Endothelial cell of umbilical vein (primary cell): ENCODE results near the gene SKOR1.

Source experiments
- CTCF ChIP-seq, 2 donors: IDR thresholded peaks; 1 replicate in 1 of 2; 2 replicates in 1 of 2; pipeline ENCODE4 v1.5.1; 2011; ENCODE audit warnings: low read length in 2 of 2, mild to moderate bottlenecking in 2 of 2, moderate library complexity in 2 of 2, control low read depth in 1 of 2, inconsistent platforms in 1 of 2, low read depth in 1 of 2; ENCODE audit not compliant: insufficient read depth in 1 of 2; ENCODE audit errors: extremely low read depth in 1 of 2
- EZH2 ChIP-seq: IDR thresholded peaks from 2 replicates; pipeline ENCODE4 v1.6.1; 2012; ENCODE audit warnings: borderline replicate concordance, low read depth, mild to moderate bottlenecking, moderate library complexity, low read length, inconsistent platforms; ENCODE audit not compliant: severe bottlenecking

DNA sequence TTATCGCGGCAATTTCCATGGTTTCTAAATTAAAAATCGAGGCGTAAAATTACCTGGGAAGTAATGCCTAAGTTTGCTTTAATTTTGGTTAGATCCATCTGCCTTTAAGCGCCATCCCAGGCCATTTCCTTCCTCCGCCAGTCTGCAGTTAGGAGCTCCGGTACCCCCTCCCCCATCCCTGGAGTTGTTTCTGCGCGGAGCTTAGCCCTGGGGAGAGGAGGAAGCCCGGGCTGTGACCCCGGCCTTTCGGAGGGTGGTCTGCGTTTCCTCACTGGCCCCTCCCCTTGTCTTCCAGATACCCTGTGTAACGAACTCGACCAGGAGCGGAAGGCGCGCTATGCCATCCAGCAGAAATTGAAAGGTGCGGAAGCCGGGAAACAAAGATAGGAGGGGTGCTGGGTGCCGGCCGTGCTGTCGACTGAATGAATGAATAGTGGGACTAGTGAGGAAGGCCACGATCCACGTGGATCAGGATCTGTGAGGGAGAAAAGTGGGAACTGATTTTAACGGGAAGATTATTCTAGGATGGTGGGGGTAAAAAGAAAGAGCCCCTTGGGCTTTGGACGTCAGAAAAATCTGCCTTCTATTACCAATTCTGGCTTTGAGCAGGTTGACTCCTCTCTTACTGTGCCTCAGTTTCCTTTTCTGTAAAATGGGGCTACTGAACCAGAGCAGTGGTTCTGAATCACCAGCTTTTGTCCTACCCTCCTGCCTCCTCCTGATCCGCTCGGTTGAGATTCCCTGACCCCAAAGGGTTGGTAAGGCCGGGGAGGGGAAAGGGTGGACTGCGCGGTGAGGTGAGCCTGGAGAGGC, 7.8 kb downstream of the SKOR1 start:
- no peak for TF ChIP-seq EZH2
- no peak for TF ChIP-seq CTCF (IDR thresholded peaks at IDR 0.05; ENCODE audit: extremely low read depth in 1 of 2, insufficient read depth in 1 of 2, low read depth in 1 of 2, low read length in 2 of 2)
